HuH-7 (cell line): ENCODE results near the gene ADAP2.
"Not testable (repeated sequence)": the region's sequence is repeated elsewhere in the genome, so short reads cannot be mapped to it uniquely, and the experiment has no call there.

Source experiments
- DNase-seq: peaks from one replicate; pipeline ENCODE4 v3.0.0; 2011; ENCODE audit warnings: low spot score

The ADAP2 gene

GRCh38 chr17:30929861-30930260, 8.1 kb downstream of the ADAP2 start:
- not testable (repeated sequence) for DNase-seq

- DNase-seq: no peak
Observed at GRCh38 chr17:30930495-30930894, 8.8 kb downstream of the ADAP2 start.

- not testable (repeated sequence) for DNase-seq
Observed at GRCh38 chr17:30931582-30931981, 9.8 kb downstream of the ADAP2 start.

GRCh38 chr17:30933966-30934365, 12.2 kb downstream of the ADAP2 start:
- DNase-seq: no peak

GRCh38 chr17:30939051-30939689, 17.4 kb downstream of the ADAP2 start:
- DNase-seq: no peak

- DNase-seq: no peak
Observed at GRCh38 chr17:30942308-30943079, 20.7 kb downstream of the ADAP2 start.

GRCh38 chr17:30947796-30948195, 26.1 kb downstream of the ADAP2 start:
- no peak for DNase-seq

- DNase-seq: no peak
Observed at GRCh38 chr17:30950189-30950588, 28.4 kb downstream of the ADAP2 start.

GRCh38 chr17:30950669-30951399, 29.1 kb downstream of the ADAP2 start:
- peak; percentile 70 for DNase-seq

- DNase-seq: no peak
Observed at GRCh38 chr17:30952638-30953393, 31.1 kb downstream of the ADAP2 start.

GRCh38 chr17:30954046-30954830, 32.5 kb downstream of the ADAP2 start:
- no peak for DNase-seq

- no peak for DNase-seq
Observed at GRCh38 chr17:30956764-30957374, 35.1 kb downstream of the ADAP2 start.

- no peak for DNase-seq
Observed at GRCh38 chr17:30957741-30958140, 36.0 kb downstream of the ADAP2 start.

GRCh38 chr17:30958187-30958586, 36.4 kb downstream of the ADAP2 start:
- DNase-seq: no peak

- DNase-seq: peak; percentile 40
Observed at GRCh38 chr17:30961209-30962188, 39.8 kb downstream of the ADAP2 start.

GRCh38 chr17:30964312-30964711, 42.6 kb downstream of the ADAP2 start:
- not testable (repeated sequence) for DNase-seq

- DNase-seq: no peak
Observed at GRCh38 chr17:30964876-30965275, 43.1 kb downstream of the ADAP2 start.

- DNase-seq: no peak
Observed at GRCh38 chr17:30965686-30966085, 43.9 kb downstream of the ADAP2 start.

- DNase-seq: not testable (repeated sequence)
Observed at GRCh38 chr17:30967911-30968310, 46.2 kb downstream of the ADAP2 start.
